Neural cell (in vitro differentiated cells): ENCODE measurements around the gene SPDEF. TPM values are rescaled to one million over a fixed set of nuclear protein-coding genes. Genes with fewer than 3 reads are reported as not detected.

Experiments
- H2AFZ ChIP-seq: fragments of 200-600, 300-800 bp; sonication (generic), shearing (Covaris generic); 2 replicates; pipeline ENCODE4 v1.6.0; 2014; ENCODE audit warnings: low read depth, mild to moderate bottlenecking, antibody characterized with exemption, low read length, moderate library complexity
- H3F3A ChIP-seq: fragments of 200-600 bp; shearing (Covaris generic); 2 replicates; pipeline ENCODE4 v1.6.1; 2016; ENCODE audit warnings: mild to moderate bottlenecking, moderate library complexity, mixed read lengths, antibody characterized with exemption, low read length; ENCODE audit not compliant: insufficient read depth, poor library complexity, severe bottlenecking
- H3K27ac ChIP-seq: fragments of 200-600, 300-800 bp; sonication (generic), shearing (Covaris generic); 2 replicates; pipeline ENCODE4 v1.5.1; 2014; ENCODE audit warnings: mild to moderate bottlenecking, low read length, moderate library complexity
- H3K27me3 ChIP-seq: fragments of 300-800, 200-600 bp; sonication (generic), shearing (Covaris generic); 2 replicates; pipeline ENCODE4 v1.6.0; 2014; ENCODE audit warnings: mild to moderate bottlenecking, low read depth, low read length, moderate library complexity; ENCODE audit not compliant: insufficient read depth
- H3K36me3 ChIP-seq: fragments of 300-800, 200-600 bp; sonication (generic), shearing (Covaris generic); 2 replicates; pipeline ENCODE4 v1.5.1; 2014; ENCODE audit warnings: mild to moderate bottlenecking, antibody characterized with exemption, low read length, moderate library complexity; ENCODE audit not compliant: insufficient read depth
- H3K4me2 ChIP-seq: fragments of 300-800, 200-600 bp; sonication (generic), shearing (Covaris generic); 2 replicates; pipeline ENCODE4 v1.6.0; 2014; ENCODE audit warnings: mild to moderate bottlenecking, low read length
- H3K4me3 ChIP-seq: fragments of 300-800, 200-600 bp; sonication (generic), shearing (Covaris generic); 2 replicates; pipeline ENCODE4 v1.5.1; 2014; ENCODE audit warnings: mild to moderate bottlenecking, low read length, moderate library complexity
- H3K79me2 ChIP-seq: fragments of 200-600 bp; shearing (Covaris generic); replicated peaks from 2 replicates; pipeline ENCODE4 v1.6.0; 2014; ENCODE audit warnings: mild to moderate bottlenecking, low read length, moderate library complexity; ENCODE audit not compliant: insufficient read depth
- H3K9ac ChIP-seq: fragments of 300-800, 200-600 bp; sonication (generic), shearing (Covaris generic); 2 replicates; pipeline ENCODE4 v1.6.1; 2016; ENCODE audit warnings: mild to moderate bottlenecking, low read length, mixed read lengths
- H3K9me2 ChIP-seq: fragments of 200-600 bp; shearing (Covaris generic); 2 replicates; pipeline ENCODE4 v1.6.1; 2016; ENCODE audit warnings: mild to moderate bottlenecking, low read length, mixed read lengths; ENCODE audit not compliant: insufficient read depth
- H3K9me3 ChIP-seq: fragments of 200-600, 300-800 bp; sonication (generic), shearing (Covaris generic); 2 replicates; pipeline ENCODE4 v1.6.1; 2016; ENCODE audit warnings: mild to moderate bottlenecking, mixed run types, low read length, moderate library complexity, mixed read lengths
- H4K20me1 ChIP-seq: fragments of 200-600 bp; shearing (Covaris generic); 2 replicates; pipeline ENCODE4 v1.6.1; 2016; ENCODE audit warnings: mild to moderate bottlenecking, mixed run types; ENCODE audit not compliant: insufficient read depth
- EP300 ChIP-seq: fragments of 450-650 bp; conservative IDR thresholded peaks from 2 replicates; pipeline ENCODE4 v1.6.1; 2014; ENCODE audit warnings: antibody characterized with exemption, mild to moderate bottlenecking, moderate library complexity; ENCODE audit not compliant: poor library complexity, severe bottlenecking
- EZH2 ChIP-seq: fragments of 200-600, 300-800 bp; shearing (Covaris generic), sonication (generic); IDR thresholded peaks from 2 replicates; pipeline ENCODE4 v1.6.1; 2014; ENCODE audit warnings: antibody characterized with exemption, low read length, borderline replicate concordance, mild to moderate bottlenecking; ENCODE audit not compliant: insufficient read depth, poor library complexity, severe bottlenecking
- MXI1 ChIP-seq: fragments of 450-650 bp; conservative IDR thresholded peaks from 2 replicates; pipeline ENCODE4 v1.6.1; 2014; ENCODE audit warnings: antibody characterized with exemption, mild to moderate bottlenecking; ENCODE audit not compliant: poor library complexity, severe bottlenecking
- POLR2AphosphoS5 ChIP-seq: IDR thresholded peaks from 2 replicates; pipeline ENCODE4 v1.6.1; 2012
- RAD21 ChIP-seq: fragments of 450-650 bp; conservative IDR thresholded peaks from 2 replicates; pipeline ENCODE4 v1.6.1; 2014; ENCODE audit warnings: antibody characterized with exemption, mild to moderate bottlenecking, moderate library complexity
- REST ChIP-seq: IDR thresholded peaks from 2 replicates; pipeline ENCODE4 v1.6.1; 2012; ENCODE audit warnings: borderline replicate concordance
- SMC3 ChIP-seq: fragments of 450-650 bp; conservative IDR thresholded peaks from 2 replicates; pipeline ENCODE4 v1.6.1; 2014; ENCODE audit warnings: antibody characterized with exemption, mild to moderate bottlenecking, moderate library complexity; ENCODE audit not compliant: poor library complexity
- TAF1 ChIP-seq: IDR thresholded peaks from 2 replicates; pipeline ENCODE4 v1.6.1; 2012; ENCODE audit warnings: low read depth
- polyA plus RNA-seq: library from polyadenylated mRNA; depleted of rRNA; stranded (reverse); fragments of >200 nt; gene quantifications from 2 replicates; pipeline ENCODE4 v1.2.3, GENCODE V29; 2014
- TF ChIP-seq, protein P1 (sequence below): fragments of 450-650 bp; IDR thresholded peaks from 2 replicates; pipeline ENCODE4 v1.5.1; 2014; ENCODE audit warnings: antibody characterized with exemption, mild to moderate bottlenecking, moderate library complexity; ENCODE audit not compliant: poor library complexity, severe bottlenecking

The SPDEF gene
- polyA plus RNA-seq, 1 donor from 2014 or later, result 0.36 TPM

- no peaks in the 10 kb centered on the region for H3K36me3 ChIP-seq
- H3K9me2 ChIP-seq, result no peaks in the 10 kb centered on the region
- TF ChIP-seq RAD21, result no peak
- TF ChIP-seq, protein P1, sequence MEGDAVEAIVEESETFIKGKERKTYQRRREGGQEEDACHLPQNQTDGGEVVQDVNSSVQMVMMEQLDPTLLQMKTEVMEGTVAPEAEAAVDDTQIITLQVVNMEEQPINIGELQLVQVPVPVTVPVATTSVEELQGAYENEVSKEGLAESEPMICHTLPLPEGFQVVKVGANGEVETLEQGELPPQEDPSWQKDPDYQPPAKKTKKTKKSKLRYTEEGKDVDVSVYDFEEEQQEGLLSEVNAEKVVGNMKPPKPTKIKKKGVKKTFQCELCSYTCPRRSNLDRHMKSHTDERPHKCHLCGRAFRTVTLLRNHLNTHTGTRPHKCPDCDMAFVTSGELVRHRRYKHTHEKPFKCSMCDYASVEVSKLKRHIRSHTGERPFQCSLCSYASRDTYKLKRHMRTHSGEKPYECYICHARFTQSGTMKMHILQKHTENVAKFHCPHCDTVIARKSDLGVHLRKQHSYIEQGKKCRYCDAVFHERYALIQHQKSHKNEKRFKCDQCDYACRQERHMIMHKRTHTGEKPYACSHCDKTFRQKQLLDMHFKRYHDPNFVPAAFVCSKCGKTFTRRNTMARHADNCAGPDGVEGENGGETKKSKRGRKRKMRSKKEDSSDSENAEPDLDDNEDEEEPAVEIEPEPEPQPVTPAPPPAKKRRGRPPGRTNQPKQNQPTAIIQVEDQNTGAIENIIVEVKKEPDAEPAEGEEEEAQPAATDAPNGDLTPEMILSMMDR, result no peak
- TF ChIP-seq EZH2, result no peak
- TF ChIP-seq POLR2AphosphoS5, result no peak
- no peak for TF ChIP-seq SMC3
- TF ChIP-seq TAF1, result no peak
- TF ChIP-seq REST, result no peak
- TF ChIP-seq EP300, result no peak
- TF ChIP-seq MXI1, result no peak
- H3K9ac ChIP-seq, result no peak overlapping the region
- H4K20me1 ChIP-seq, result no peaks in the 10 kb centered on the region
- H2AFZ ChIP-seq, result no peak overlapping the region
- H3K4me3 ChIP-seq, result no peak overlapping the region
- H3K4me2 ChIP-seq, result no peak overlapping the region
- H3K79me2 ChIP-seq, result no peaks in the 10 kb centered on the region
- peaks cover 3% of the 10 kb centered on the region for H3K9me3 ChIP-seq
- H3K27ac ChIP-seq, result no peak overlapping the region
- H3F3A ChIP-seq, result no peaks in the 10 kb centered on the region
- no peaks in the 10 kb centered on the region for H3K27me3 ChIP-seq
Observed at GRCh38 chr6:34497411-34497810, 58.7 kb downstream of the SPDEF start.

DNA sequence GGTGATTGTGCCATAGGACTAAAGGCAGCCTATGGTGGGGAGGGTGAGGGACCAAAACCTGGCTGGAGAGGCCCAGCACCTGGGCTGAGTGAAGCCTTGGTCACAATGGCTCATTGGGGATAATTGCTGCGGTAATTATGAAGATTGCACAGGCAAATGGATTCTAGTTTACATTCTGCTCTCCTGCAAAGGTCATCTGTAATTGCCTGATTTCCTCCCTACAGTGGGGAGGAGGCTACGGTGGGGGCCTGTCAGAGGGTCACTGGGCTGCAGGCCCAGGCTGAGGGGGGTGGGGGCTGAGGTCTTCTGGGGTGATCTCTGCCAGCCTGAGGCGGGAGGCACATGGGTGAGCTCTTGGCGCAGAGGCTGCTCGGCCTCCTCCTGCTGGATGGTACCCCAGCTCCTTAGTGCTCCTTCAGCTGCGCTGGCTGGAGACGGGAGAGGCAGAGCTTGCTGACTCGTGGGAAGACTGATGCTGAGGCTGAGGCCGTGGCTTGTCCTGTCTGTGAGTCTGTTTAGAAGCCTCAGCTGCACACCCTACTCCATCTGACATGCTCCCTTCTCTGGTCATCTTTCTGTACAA, 59.9 kb downstream of the SPDEF start:
- Histone ChIP-seq H3K27ac (no peak overlapping the region), H2AFZ (no peak overlapping the region)

GRCh38 chr6:34494973-34495372, 61.2 kb downstream of the SPDEF start:
- no peak for TF ChIP-seq EP300
- TF ChIP-seq POLR2AphosphoS5, result no peak
- no peak for TF ChIP-seq TAF1
- no peak for TF ChIP-seq MXI1
- no peak for TF ChIP-seq SMC3
- TF ChIP-seq, protein P1, result no peak
- no peak for TF ChIP-seq RAD21
- no peak for TF ChIP-seq REST
- TF ChIP-seq EZH2, result no peak
- Histone ChIP-seq H2AFZ (no peak overlapping the region), H3K9me2 (no peaks in the 10 kb centered on the region), H4K20me1 (no peaks in the 10 kb centered on the region), H3F3A (no peaks in the 10 kb centered on the region), H3K27me3 (no peaks in the 10 kb centered on the region), H3K36me3 (no peaks in the 10 kb centered on the region), H3K9me3 (no peaks in the 10 kb centered on the region), H3K4me2 (no peak overlapping the region), H3K4me3 (no peak overlapping the region), H3K79me2 (no peaks in the 10 kb centered on the region), H3K9ac (no peak overlapping the region), H3K27ac (no peak overlapping the region)

More for the DNA sequence above, 59.9 kb downstream of the SPDEF start:
- Histone ChIP-seq H3K27me3 (no peaks in the 10 kb centered on the region), H4K20me1 (no peaks in the 10 kb centered on the region), H3F3A (no peaks in the 10 kb centered on the region), H3K79me2 (no peaks in the 10 kb centered on the region), H3K4me2 (no peak overlapping the region), H3K4me3 (no peak overlapping the region), H3K9ac (no peak overlapping the region), H3K36me3 (no peaks in the 10 kb centered on the region), H3K9me3 (peaks cover 2% of the 10 kb centered on the region), H3K9me2 (no peaks in the 10 kb centered on the region)
- no peak for TF ChIP-seq RAD21
